ENCODE measurements around the gene NUP98. TPM values are rescaled to one million over a fixed set of nuclear protein-coding genes. Genes with fewer than 3 reads are reported as not detected.

The NUP98 gene
- total and polyA plus RNA-seq, 8 donors: 12.2 to 38.0 (median 26.1) TPM

GRCh38 chr11:3671334-3672254, 125.8 kb downstream of the NUP98 start, which contains the start of gene CHRNA10:
Gene CHRNA10, minus strand, starts transcription at chr11:3671384. Its CDS starts 72 bp downstream, at chr11:3671312.
- Histone ChIP-seq H3K27me3 (no peaks in the 10 kb centered on the region), H3K9me3 (no peaks in the 10 kb centered on the region), H3K4me3 (no peak within 1 kb of the TSS), H3K4me1 (no peaks in the 10 kb centered on the region), H3K36me3 (peaks cover 3 to 47% (median 16%) of the 10 kb centered on the region in 3 donors), H3K27ac (no peak within 1 kb of the TSS)
- no peak for ATAC-seq
- intact Hi-C loops (cut with DNase I): no loop called here
- 83 to 86% methylated on average over 9 of the region's 9 CpGs for WGBS, 2 donors
- no peak for DNase-seq
- no peak for TF ChIP-seq CTCF (IDR thresholded peaks at IDR 0.05)
- FAIRE-seq: no peak

GRCh38 chr11:3669742-3670183, 127.6 kb downstream of the NUP98 start:
- DNase-seq (no peak), FAIRE-seq (no peak), ATAC-seq (peak in 1 of 4 donors; percentile 16)
- intact Hi-C loops (cut with DNase I): no loop called here
- TF ChIP-seq CTCF (IDR thresholded peaks at IDR 0.05): no peak
- no peaks in the 10 kb centered on the region for H3K4me1 ChIP-seq
- H3K27ac ChIP-seq: no peak overlapping the region
- H3K36me3 ChIP-seq: peaks cover 0 to 34% (median 5%) of the 10 kb centered on the region in 3 donors
- no peak overlapping the region for H3K4me3 ChIP-seq
- H3K9me3 ChIP-seq: no peaks in the 10 kb centered on the region
- no peaks in the 10 kb centered on the region for H3K27me3 ChIP-seq
- WGBS, 2 donors: 89 to 97% methylated on average over 5 of the region's 5 CpGs

GRCh38 chr11:3669128-3669527, 128.2 kb downstream of the NUP98 start:
- Histone ChIP-seq H3K27ac (no peak overlapping the region), H3K4me1 (no peaks in the 10 kb centered on the region), H3K36me3 (peaks cover 0 to 27% (median 5%) of the 10 kb centered on the region in 3 donors), H3K9me3 (no peaks in the 10 kb centered on the region), H3K4me3 (no peak overlapping the region), H3K27me3 (no peaks in the 10 kb centered on the region)
- FAIRE-seq: no peak
- WGBS, 2 donors: 94% methylated on average over 7 of the region's 7 CpGs
- no peak for TF ChIP-seq CTCF (IDR thresholded peaks at IDR 0.05)
- peak in 1 of 4 donors; percentile 7 for ATAC-seq
- no peak for DNase-seq
- intact Hi-C loops (cut with DNase I): no loop called here

GRCh38 chr11:3667149-3668035, 130.0 kb downstream of the NUP98 start:
- intact Hi-C loops (cut with DNase I): no loop called here
- FAIRE-seq (no peak), ATAC-seq (no peak), DNase-seq (peak in 1 of 6 donors; percentile 25)
- no peak overlapping the region for H3K27ac ChIP-seq
- no peak overlapping the region for H3K4me3 ChIP-seq
- no peak for TF ChIP-seq CTCF (IDR thresholded peaks at IDR 0.05)
- no peaks in the 10 kb centered on the region for H3K27me3 ChIP-seq
- H3K4me1 ChIP-seq: no peaks in the 10 kb centered on the region
- WGBS, 2 donors: 97 to 99% methylated on average over 85 to 89 of the region's 89 CpGs
- peaks cover 0 to 13% (median 5%) of the 10 kb centered on the region in 3 donors for H3K36me3 ChIP-seq
- H3K9me3 ChIP-seq: no peaks in the 10 kb centered on the region
